ENCODE measurements around the gene TECPR2.

DNA sequence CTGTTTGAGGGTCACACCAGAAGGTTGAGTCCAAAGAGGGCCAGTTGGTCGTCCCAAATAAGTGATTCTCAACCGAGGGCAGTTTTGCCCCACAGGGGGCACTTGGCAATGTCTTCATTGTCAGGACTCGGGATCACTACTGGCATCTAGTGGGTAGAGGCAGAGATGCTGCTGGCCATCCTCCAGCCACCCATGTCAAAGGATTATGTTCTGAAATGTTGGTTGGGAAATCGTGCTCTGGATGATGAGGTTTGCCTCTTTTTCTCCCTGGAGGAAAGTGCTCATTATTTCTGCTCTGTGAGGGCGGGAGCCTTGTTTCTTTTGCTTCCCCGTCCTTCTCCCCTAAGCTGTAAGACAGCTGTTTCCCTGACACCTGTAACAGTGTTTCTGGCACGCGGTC, 39.6 kb upstream of the TECPR2 start:
- TF ChIP-seq, protein P1, sequence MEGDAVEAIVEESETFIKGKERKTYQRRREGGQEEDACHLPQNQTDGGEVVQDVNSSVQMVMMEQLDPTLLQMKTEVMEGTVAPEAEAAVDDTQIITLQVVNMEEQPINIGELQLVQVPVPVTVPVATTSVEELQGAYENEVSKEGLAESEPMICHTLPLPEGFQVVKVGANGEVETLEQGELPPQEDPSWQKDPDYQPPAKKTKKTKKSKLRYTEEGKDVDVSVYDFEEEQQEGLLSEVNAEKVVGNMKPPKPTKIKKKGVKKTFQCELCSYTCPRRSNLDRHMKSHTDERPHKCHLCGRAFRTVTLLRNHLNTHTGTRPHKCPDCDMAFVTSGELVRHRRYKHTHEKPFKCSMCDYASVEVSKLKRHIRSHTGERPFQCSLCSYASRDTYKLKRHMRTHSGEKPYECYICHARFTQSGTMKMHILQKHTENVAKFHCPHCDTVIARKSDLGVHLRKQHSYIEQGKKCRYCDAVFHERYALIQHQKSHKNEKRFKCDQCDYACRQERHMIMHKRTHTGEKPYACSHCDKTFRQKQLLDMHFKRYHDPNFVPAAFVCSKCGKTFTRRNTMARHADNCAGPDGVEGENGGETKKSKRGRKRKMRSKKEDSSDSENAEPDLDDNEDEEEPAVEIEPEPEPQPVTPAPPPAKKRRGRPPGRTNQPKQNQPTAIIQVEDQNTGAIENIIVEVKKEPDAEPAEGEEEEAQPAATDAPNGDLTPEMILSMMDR (conservative IDR thresholded peaks at IDR 0.05): peak; percentile 75
- TF ChIP-seq EZH2 (IDR thresholded peaks at IDR 0.05; ENCODE audit: low read depth): no peak

Measured in PC-9 (cell line).